ENCODE data around the gene MRPL54. TPM values are rescaled to one million over a fixed set of nuclear protein-coding genes. Genes with fewer than 3 reads are reported as not detected.

MRPL54 gene
- total RNA-seq, 1 donor from 2014 or later, result 53.2 TPM

DNA sequence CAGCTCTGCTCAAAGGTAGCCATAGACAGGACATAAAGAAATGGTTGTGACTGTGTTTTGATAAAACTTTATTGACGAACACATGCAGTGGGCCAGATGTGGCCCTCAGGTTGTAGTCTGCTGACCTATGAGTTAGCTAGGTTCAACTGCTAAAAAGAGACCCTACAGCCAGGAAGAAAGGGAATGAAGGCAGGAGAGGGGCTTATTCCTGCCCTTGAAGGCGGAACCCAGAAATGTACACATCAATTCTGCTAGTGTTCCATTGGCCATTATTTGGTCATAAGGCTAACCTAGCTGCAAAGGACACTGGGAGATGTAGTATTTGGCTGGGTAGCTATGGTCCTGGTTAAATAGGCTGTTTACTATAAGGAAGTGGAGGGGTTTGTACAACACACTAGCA is 19.0 kb upstream of the MRPL54 start:
- TF ChIP-seq, protein P1, sequence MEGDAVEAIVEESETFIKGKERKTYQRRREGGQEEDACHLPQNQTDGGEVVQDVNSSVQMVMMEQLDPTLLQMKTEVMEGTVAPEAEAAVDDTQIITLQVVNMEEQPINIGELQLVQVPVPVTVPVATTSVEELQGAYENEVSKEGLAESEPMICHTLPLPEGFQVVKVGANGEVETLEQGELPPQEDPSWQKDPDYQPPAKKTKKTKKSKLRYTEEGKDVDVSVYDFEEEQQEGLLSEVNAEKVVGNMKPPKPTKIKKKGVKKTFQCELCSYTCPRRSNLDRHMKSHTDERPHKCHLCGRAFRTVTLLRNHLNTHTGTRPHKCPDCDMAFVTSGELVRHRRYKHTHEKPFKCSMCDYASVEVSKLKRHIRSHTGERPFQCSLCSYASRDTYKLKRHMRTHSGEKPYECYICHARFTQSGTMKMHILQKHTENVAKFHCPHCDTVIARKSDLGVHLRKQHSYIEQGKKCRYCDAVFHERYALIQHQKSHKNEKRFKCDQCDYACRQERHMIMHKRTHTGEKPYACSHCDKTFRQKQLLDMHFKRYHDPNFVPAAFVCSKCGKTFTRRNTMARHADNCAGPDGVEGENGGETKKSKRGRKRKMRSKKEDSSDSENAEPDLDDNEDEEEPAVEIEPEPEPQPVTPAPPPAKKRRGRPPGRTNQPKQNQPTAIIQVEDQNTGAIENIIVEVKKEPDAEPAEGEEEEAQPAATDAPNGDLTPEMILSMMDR (IDR thresholded peaks at IDR 0.05), result no peak
- H3K9me3 Mint-ChIP-seq (ENCODE audit: unreplicated experiment), result no peaks in the 10 kb centered on the region
- H3K36me3 Mint-ChIP-seq (ENCODE audit: unreplicated experiment), result no peaks in the 10 kb centered on the region
- H3K4me3 Mint-ChIP-seq (ENCODE audit: unreplicated experiment), result no peak overlapping the region
- H3K4me1 Mint-ChIP-seq (ENCODE audit: unreplicated experiment), result no peaks in the 10 kb centered on the region
- H3K27me3 Mint-ChIP-seq (ENCODE audit: unreplicated experiment), result no peaks in the 10 kb centered on the region
- DNase-seq (ENCODE audit: extremely low spot score, unreplicated experiment), result no peak
- no peak overlapping the region for H3K27ac Mint-ChIP-seq (ENCODE audit: unreplicated experiment)

DNA sequence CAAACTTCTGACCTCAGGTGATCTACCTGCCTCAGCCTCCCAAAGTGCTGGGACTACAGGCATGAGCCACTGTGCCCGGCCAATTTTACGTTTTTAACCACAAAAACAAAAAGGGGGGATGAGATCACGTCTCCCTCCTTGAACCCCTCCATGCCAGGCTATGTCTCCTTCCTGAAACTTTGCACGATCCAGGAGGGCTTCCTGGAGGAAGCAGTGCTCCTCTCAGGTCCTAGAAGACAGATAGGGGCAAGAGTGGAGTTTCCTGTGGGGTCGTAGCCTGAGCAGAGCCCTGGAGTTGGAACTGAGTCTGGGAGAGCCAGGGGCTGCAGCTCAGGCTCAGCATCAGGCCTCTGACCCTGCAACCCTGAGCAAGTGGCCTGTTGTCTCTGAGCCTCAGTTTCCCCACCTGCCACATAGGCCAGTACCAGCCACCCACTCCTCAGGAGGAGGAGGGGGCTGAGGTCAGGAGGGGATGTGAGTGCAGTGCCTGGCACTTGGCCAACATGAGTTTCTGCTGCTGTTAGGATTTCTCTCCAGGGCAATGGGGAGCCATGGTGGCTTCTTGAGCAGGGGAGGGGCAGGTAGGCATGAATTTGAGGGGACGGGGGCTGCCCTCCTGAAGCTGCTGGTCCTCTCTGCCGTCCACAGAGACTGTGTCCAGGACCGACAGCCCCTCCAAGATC is 17.0 kb upstream of the MRPL54 start:
- Mint-ChIP-seq H3K9me3 (ENCODE audit: unreplicated experiment) (no peaks in the 10 kb centered on the region), H3K36me3 (ENCODE audit: unreplicated experiment) (peaks cover 4% of the 10 kb centered on the region), H3K4me1 (ENCODE audit: unreplicated experiment) (no peaks in the 10 kb centered on the region), H3K27ac (ENCODE audit: unreplicated experiment) (no peak overlapping the region), H3K27me3 (ENCODE audit: unreplicated experiment) (no peaks in the 10 kb centered on the region), H3K4me3 (ENCODE audit: unreplicated experiment) (no peak overlapping the region)
- TF ChIP-seq, protein P1 (IDR thresholded peaks at IDR 0.05), result no peak
- no peak for DNase-seq (ENCODE audit: extremely low spot score, unreplicated experiment)

DNA sequence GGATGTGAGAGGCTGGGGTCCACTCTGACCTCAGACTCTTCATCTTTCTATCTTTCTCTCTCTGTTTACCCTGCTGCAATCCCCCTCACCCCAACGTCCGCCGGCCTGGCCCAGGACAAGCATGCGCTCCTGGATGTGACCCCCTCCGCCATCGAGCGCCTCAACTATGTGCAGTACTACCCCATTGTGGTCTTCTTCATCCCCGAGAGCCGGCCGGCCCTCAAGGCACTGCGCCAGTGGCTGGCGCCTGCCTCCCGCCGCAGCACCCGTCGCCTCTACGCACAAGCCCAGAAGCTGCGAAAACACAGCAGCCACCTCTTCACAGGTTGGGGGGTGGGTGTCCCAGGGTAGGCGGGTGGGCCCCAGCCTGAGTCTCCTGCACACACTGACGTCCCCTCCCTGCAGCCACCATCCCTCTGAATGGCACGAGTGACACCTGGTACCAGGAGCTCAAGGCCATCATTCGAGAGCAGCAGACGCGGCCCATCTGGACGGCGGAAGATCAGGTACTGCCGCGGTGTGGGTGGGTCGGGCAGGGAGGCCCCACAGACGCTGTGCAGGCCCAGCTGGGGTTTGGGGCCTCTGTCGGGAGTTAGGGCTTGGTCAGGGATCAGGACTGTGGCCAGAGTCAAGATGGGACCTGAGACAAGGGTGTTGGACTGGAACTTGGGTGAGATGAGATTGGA is 16.0 kb upstream of the MRPL54 start:
- H3K4me3 Mint-ChIP-seq (ENCODE audit: unreplicated experiment), result no peak overlapping the region
- H3K9me3 Mint-ChIP-seq (ENCODE audit: unreplicated experiment), result no peaks in the 10 kb centered on the region
- TF ChIP-seq, protein P1 (IDR thresholded peaks at IDR 0.05), result no peak
- no peak overlapping the region for H3K27ac Mint-ChIP-seq (ENCODE audit: unreplicated experiment)
- no peak for DNase-seq (ENCODE audit: extremely low spot score, unreplicated experiment)
- no peaks in the 10 kb centered on the region for H3K4me1 Mint-ChIP-seq (ENCODE audit: unreplicated experiment)
- peaks cover 6% of the 10 kb centered on the region for H3K36me3 Mint-ChIP-seq (ENCODE audit: unreplicated experiment)
- H3K27me3 Mint-ChIP-seq (ENCODE audit: unreplicated experiment), result no peaks in the 10 kb centered on the region

- Mint-ChIP-seq H3K27me3 (ENCODE audit: unreplicated experiment) (no peaks in the 10 kb centered on the region), H3K27ac (ENCODE audit: unreplicated experiment) (no peak overlapping the region), H3K4me1 (ENCODE audit: unreplicated experiment) (no peaks in the 10 kb centered on the region), H3K9me3 (ENCODE audit: unreplicated experiment) (no peaks in the 10 kb centered on the region), H3K4me3 (ENCODE audit: unreplicated experiment) (no peak overlapping the region), H3K36me3 (ENCODE audit: unreplicated experiment) (peaks cover 6% of the 10 kb centered on the region)
- no peak for DNase-seq (ENCODE audit: extremely low spot score, unreplicated experiment)
- TF ChIP-seq, protein P1 (IDR thresholded peaks at IDR 0.05), result no peak
Observed at GRCh38 chr19:3748965-3749364, 13.5 kb upstream of the MRPL54 start.

GRCh38 chr19:3750211-3750610 is 12.3 kb upstream of the MRPL54 start:
- H3K4me1 Mint-ChIP-seq (ENCODE audit: unreplicated experiment), result no peaks in the 10 kb centered on the region
- H3K36me3 Mint-ChIP-seq (ENCODE audit: unreplicated experiment), result peaks cover 9% of the 10 kb centered on the region
- no peak overlapping the region for H3K27ac Mint-ChIP-seq (ENCODE audit: unreplicated experiment)
- no peak overlapping the region for H3K4me3 Mint-ChIP-seq (ENCODE audit: unreplicated experiment)
- DNase-seq (ENCODE audit: extremely low spot score, unreplicated experiment), result no peak
- TF ChIP-seq, protein P1 (IDR thresholded peaks at IDR 0.05), result no peak
- no peaks in the 10 kb centered on the region for H3K9me3 Mint-ChIP-seq (ENCODE audit: unreplicated experiment)
- H3K27me3 Mint-ChIP-seq (ENCODE audit: unreplicated experiment), result no peaks in the 10 kb centered on the region
